Karpas-422 (cell line): ENCODE results near the gene SSTR5. TPM values are rescaled to one million over a fixed set of nuclear protein-coding genes. Genes with fewer than 3 reads are reported as not detected.

Experiments
- DNase-seq: peaks from one replicate; pipeline ENCODE4 v3.0.0-alpha.2; 2015
- H2AFZ ChIP-seq: fragments of 200-600 bp; sonication (generic); 2 replicates; pipeline ENCODE4 v1.6.1; 2014; ENCODE audit warnings: antibody characterized with exemption, low read length, mixed read lengths
- H3K27ac ChIP-seq: fragments of 200-600 bp; sonication (generic); 2 replicates; pipeline ENCODE4 v1.5.1; 2014; ENCODE audit warnings: mild to moderate bottlenecking, low read length, moderate library complexity
- H3K27me3 ChIP-seq: fragments of 200-600 bp; sonication (generic); 2 replicates; pipeline ENCODE4 v1.6.1; 2014; ENCODE audit warnings: low read length, mixed read lengths
- H3K36me3 ChIP-seq: fragments of 200-600 bp; sonication (generic); 2 replicates; pipeline ENCODE4 v1.6.1; 2014; ENCODE audit warnings: low read length, mixed read lengths; ENCODE audit not compliant: insufficient read depth
- H3K4me1 ChIP-seq: fragments of 200-600 bp; sonication (generic); 2 replicates; pipeline ENCODE4 v1.6.1; 2014; ENCODE audit warnings: mild to moderate bottlenecking, low read length, mixed read lengths
- H3K4me2 ChIP-seq: fragments of 200-600 bp; sonication (generic); 2 replicates; pipeline ENCODE4 v1.6.1; 2014; ENCODE audit warnings: low read length, low read depth, mild to moderate bottlenecking; ENCODE audit not compliant: poor library complexity, severe bottlenecking
- H3K4me3 ChIP-seq: fragments of 200-600 bp; sonication (generic); 2 replicates; pipeline ENCODE4 v1.5.1; 2014; ENCODE audit warnings: mild to moderate bottlenecking, antibody characterized with exemption, low read length, mixed read lengths
- H3K79me2 ChIP-seq: fragments of 200-600 bp; sonication (generic); 2 replicates; pipeline ENCODE4 v1.6.1; 2014; ENCODE audit warnings: mild to moderate bottlenecking, low read length, mixed read lengths
- H3K9ac ChIP-seq: fragments of 200-600 bp; sonication (generic); 2 replicates; pipeline ENCODE4 v1.6.0; 2014; ENCODE audit warnings: low read length
- H3K9me2 ChIP-seq: fragments of 200-600 bp; sonication (generic), shearing (Covaris generic); replicated peaks from 2 replicates; pipeline ENCODE4 v1.6.0; 2014; ENCODE audit warnings: mild to moderate bottlenecking, low read length, moderate library complexity; ENCODE audit not compliant: insufficient read depth
- H3K9me3 ChIP-seq: fragments of 300-700, 200-600 bp; sonication (generic); 2 replicates; pipeline ENCODE4 v1.6.1; 2014; ENCODE audit warnings: low read length, mixed read lengths
- H4K20me1 ChIP-seq: fragments of 200-600 bp; sonication (generic); 2 replicates; pipeline ENCODE4 v1.6.1; 2014; ENCODE audit warnings: mild to moderate bottlenecking, antibody characterized with exemption, low read length, low read depth; ENCODE audit not compliant: insufficient read depth
- total RNA-seq: library from RNA; depleted of rRNA; stranded (reverse); fragments of >200 nt; shearing (Covaris generic); gene quantifications from 2 replicates; pipeline ENCODE4 v1.2.3, GENCODE V29; 2014; ENCODE audit warnings: low replicate concordance

Gene SSTR5
- total RNA-seq, 1 experiment from 2014 or later = not detected

DNA sequence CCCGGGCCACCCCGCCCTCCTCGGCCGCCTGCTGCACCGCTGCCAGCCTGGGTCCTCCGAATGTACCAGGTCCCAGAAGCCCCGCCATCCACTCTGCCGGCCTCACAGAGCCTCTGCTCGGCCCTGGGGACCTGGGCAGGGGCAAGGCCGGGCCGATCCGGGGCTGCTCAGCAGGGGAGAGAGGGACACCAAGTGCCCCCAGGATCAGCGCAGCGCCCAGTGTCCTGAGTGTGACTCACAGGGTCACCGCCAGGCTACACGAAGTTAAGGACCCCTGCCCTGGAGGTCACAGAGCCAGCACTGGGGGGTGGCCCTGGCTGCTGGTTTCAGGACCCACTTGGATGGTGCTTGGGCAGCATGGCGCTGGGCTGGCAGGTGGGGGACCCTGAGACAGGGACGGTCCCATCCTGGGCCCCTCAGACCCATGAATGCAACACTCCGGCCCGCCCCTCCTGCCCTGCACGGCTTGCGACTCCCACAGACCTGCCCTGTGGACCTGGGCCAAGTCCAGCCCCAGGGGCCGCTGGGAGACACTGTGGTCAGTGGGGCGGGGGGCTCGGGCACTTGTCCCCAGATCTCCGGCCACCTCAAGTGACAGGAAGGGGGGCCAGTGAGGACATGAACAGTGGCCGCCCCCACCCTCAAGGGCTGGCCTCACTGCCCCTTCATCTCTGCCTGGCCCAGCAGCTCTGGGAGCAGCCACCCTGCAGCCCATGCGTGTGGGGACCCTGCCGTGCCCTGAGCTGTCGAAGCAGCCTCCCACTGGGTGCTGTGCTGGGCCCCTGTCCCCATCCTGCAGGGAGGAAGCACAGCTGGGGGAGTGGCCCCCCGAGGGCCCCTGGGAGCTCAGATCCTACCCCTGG, 23.2 kb upstream of the SSTR5 start:
- Histone ChIP-seq H3K9me2 (no peaks in the 10 kb centered on the region), H3K9me3 (no peaks in the 10 kb centered on the region), H3K4me3 (no peak overlapping the region), H3K9ac (no peak overlapping the region), H3K4me1 (no peaks in the 10 kb centered on the region), H3K27me3 (no peaks in the 10 kb centered on the region), H3K4me2 (no peak overlapping the region), H3K27ac (no peak overlapping the region), H2AFZ (no peak overlapping the region), H4K20me1 (peaks cover 3% of the 10 kb centered on the region; the same call in 1 of the 2 replicates), H3K36me3 (no peaks in the 10 kb centered on the region), H3K79me2 (no peaks in the 10 kb centered on the region)
- no peak for DNase-seq

GRCh38 chr16:1049976-1050247, 22.6 kb upstream of the SSTR5 start:
- Histone ChIP-seq H3K27me3 (no peaks in the 10 kb centered on the region), H3K27ac (no peak overlapping the region), H3K36me3 (no peaks in the 10 kb centered on the region), H3K4me1 (no peaks in the 10 kb centered on the region), H3K9me2 (no peaks in the 10 kb centered on the region), H3K79me2 (no peaks in the 10 kb centered on the region), H3K4me3 (no peak overlapping the region), H2AFZ (no peak overlapping the region), H3K4me2 (no peak overlapping the region), H4K20me1 (peaks cover 3% of the 10 kb centered on the region; the same call in 1 of the 2 replicates), H3K9me3 (no peaks in the 10 kb centered on the region), H3K9ac (no peak overlapping the region)
- no peak for DNase-seq

DNA sequence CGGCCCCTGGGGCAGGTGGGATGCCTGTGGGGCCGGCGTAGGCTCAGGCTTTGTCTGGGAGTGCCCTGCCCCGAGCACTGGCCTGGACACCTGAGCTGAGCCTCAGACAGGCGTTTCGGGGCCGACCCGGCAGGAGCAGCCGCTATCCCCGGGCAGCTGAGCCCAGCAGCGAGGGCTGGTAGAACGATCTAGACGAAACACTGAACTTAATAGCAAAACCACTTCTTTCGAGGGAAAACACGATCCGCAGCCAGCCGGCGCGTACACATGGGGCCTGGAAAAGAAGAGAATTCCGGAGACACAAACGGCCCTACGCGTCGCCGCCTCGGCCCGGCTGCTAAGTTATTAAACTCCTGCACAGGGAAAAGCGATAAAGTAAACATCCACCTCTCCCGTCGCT, 22.0 kb upstream of the SSTR5 start:
- H3K9me3 ChIP-seq = no peaks in the 10 kb centered on the region
- H3K36me3 ChIP-seq = no peaks in the 10 kb centered on the region
- H3K27me3 ChIP-seq = no peaks in the 10 kb centered on the region
- no peak overlapping the region for H2AFZ ChIP-seq
- no peak for DNase-seq
- peaks cover 8% of the 10 kb centered on the region; the same call in 1 of the 2 replicates for H4K20me1 ChIP-seq
- no peaks in the 10 kb centered on the region for H3K9me2 ChIP-seq
- H3K4me2 ChIP-seq = no peak overlapping the region
- H3K79me2 ChIP-seq = no peaks in the 10 kb centered on the region
- no peak overlapping the region for H3K9ac ChIP-seq
- no peaks in the 10 kb centered on the region for H3K4me1 ChIP-seq
- no peak overlapping the region for H3K27ac ChIP-seq
- no peak overlapping the region for H3K4me3 ChIP-seq

DNA sequence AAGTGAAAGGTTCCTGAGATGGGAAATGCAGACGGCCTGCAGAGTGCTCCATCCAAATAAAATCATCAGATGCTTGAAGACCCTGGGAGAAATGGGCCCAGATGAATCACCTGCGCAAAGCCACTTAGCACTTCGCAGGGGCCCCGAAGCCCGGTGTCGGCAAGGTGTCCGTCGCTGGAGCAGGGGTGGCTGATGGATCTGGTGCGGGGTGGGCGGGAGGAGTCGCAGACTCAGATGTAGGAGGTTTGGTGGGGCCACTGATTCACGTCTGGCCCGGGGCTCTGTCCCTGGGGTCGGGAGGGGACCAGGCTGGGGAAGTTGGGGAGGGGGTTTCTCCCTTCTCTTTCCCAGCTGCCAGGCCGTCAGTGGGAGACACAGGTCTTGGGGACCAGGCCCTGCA, 21.6 kb upstream of the SSTR5 start:
- Histone ChIP-seq H3K4me3 (no peak overlapping the region), H3K27ac (no peak overlapping the region), H2AFZ (no peak overlapping the region), H3K79me2 (no peaks in the 10 kb centered on the region), H3K4me1 (no peaks in the 10 kb centered on the region), H3K9me3 (no peaks in the 10 kb centered on the region), H4K20me1 (peaks cover 8% of the 10 kb centered on the region; the same call in 1 of the 2 replicates), H3K9me2 (no peaks in the 10 kb centered on the region), H3K4me2 (no peak overlapping the region), H3K36me3 (no peaks in the 10 kb centered on the region), H3K27me3 (no peaks in the 10 kb centered on the region), H3K9ac (no peak overlapping the region)
- DNase-seq = no peak

DNA sequence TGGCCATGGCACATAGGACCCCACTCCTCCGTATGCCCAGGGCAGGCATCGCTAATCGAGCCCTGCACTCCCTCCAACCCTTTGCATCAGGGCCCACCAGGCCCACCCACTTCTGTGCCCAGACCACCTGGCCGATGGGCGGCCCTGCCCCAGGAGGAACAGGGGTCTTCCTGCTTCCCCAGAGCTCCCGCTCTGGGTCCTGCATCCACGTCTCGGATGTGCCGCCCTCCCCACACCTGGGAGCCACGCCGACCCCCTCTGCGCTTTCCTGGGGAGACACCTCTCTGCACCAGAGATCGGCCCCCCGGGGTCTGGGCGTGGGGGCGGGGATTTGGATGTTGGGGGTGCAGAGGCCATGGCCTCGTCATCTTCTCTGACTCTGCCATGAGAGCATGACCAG, 21.1 kb upstream of the SSTR5 start:
- Histone ChIP-seq H3K4me2 (no peak overlapping the region), H3K9ac (no peak overlapping the region), H3K9me3 (no peaks in the 10 kb centered on the region), H4K20me1 (peaks cover 8% of the 10 kb centered on the region; the same call in 1 of the 2 replicates), H3K9me2 (no peaks in the 10 kb centered on the region), H3K36me3 (no peaks in the 10 kb centered on the region), H3K4me1 (no peaks in the 10 kb centered on the region), H3K79me2 (no peaks in the 10 kb centered on the region), H3K27ac (no peak overlapping the region), H2AFZ (no peak overlapping the region), H3K4me3 (no peak overlapping the region), H3K27me3 (no peaks in the 10 kb centered on the region)
- DNase-seq = no peak

DNA sequence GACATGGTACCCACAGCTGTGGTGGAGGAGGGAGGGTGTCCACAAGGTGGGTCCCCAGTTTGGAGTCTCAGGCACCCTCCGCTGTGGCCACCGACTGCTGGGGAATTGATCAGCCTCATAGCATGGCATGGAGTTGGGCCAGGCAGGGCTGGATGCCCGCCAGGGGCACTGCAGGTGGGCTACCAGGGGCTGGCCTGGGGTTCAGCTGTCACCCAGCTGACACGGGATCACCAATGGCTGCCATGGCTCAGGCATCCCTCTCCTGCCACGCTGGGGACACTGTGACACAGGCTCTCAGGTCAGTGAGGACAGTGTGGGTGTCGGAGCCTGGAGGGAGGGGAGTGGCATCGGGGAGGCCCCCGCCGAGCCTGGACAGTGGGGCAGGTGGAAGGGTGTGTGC, 19.8 kb upstream of the SSTR5 start:
- Histone ChIP-seq H2AFZ (no peak overlapping the region), H3K27ac (no peak overlapping the region), H4K20me1 (peaks cover 8% of the 10 kb centered on the region; the same call in 1 of the 2 replicates), H3K9me3 (no peaks in the 10 kb centered on the region), H3K4me3 (no peak overlapping the region), H3K36me3 (no peaks in the 10 kb centered on the region), H3K4me1 (no peaks in the 10 kb centered on the region), H3K4me2 (no peak overlapping the region), H3K9ac (no peak overlapping the region), H3K9me2 (no peaks in the 10 kb centered on the region), H3K79me2 (no peaks in the 10 kb centered on the region), H3K27me3 (no peaks in the 10 kb centered on the region)
- DNase-seq = no peak

DNA sequence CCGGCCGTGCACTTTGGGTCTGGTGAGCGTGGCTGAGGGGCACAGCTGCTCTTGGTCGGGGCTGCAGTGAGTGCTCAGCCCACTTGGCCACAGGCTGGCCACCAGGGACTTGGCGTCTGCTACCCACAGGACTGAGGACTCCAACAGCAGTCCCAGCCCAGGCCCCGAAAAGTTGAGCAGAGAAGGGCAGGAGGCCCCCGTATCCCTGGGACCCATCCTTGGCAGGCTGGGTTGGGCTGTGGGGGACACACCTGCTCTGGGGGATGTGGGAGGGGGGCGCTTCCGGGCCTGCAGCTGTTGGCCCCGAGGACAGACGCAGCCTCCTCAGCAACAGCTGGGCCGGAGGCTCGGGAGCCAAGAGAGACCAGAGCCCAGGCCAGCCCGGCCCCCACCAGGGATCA, 19.4 kb upstream of the SSTR5 start:
- Histone ChIP-seq H3K27ac (no peak overlapping the region), H3K36me3 (no peaks in the 10 kb centered on the region), H3K4me1 (no peaks in the 10 kb centered on the region), H3K4me3 (no peak overlapping the region), H2AFZ (no peak overlapping the region), H3K9me2 (no peaks in the 10 kb centered on the region), H4K20me1 (peaks cover 5% of the 10 kb centered on the region; the same call in 1 of the 2 replicates), H3K4me2 (no peak overlapping the region), H3K27me3 (no peaks in the 10 kb centered on the region), H3K9ac (no peak overlapping the region), H3K9me3 (no peaks in the 10 kb centered on the region), H3K79me2 (no peaks in the 10 kb centered on the region)
- no peak for DNase-seq

DNA sequence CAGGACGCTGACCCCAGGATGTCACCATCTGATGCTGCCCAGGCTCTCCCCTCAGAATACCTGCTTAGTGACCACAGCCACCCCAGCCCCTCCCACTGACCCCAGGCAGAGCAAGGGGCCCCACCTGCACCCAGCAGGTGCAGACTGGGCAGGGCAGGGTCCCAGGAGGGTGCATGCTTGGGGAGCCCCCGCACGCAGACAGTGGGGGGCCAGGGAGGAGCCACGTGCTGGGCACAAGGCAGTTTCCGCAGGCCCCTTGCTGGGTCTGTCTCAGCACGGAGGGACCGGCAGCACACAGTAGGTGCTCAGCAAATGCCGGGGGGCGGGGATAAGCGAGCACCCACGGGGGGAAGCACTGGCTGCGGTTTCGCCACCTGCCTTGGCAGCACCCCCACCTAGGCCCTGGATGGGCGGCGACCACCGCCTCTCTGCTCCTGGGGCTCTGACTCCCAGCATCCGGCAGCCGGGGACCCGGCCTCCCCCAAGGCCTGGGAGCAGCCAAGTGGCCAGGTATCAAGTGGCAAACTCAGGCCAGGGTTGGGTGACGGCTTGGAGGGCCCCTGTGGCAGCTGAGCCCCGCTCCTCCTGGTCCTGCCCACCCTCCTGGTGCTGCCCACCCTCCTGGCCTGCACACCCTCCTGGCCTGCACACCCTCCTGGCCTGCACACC, 18.7 kb upstream of the SSTR5 start:
- Histone ChIP-seq H3K27ac (no peak overlapping the region), H3K79me2 (no peaks in the 10 kb centered on the region), H3K9me3 (no peaks in the 10 kb centered on the region), H3K36me3 (no peaks in the 10 kb centered on the region), H4K20me1 (peaks cover 5% of the 10 kb centered on the region; the same call in 1 of the 2 replicates), H3K4me3 (no peak overlapping the region), H3K9ac (no peak overlapping the region), H3K4me1 (no peaks in the 10 kb centered on the region), H3K27me3 (no peaks in the 10 kb centered on the region), H3K9me2 (no peaks in the 10 kb centered on the region), H3K4me2 (no peak overlapping the region), H2AFZ (no peak overlapping the region)
- no peak for DNase-seq
